HCT116 (cell line): ENCODE data around the gene RNASEH2B. TPM values are rescaled to one million over a fixed set of nuclear protein-coding genes. Genes with fewer than 3 reads are reported as not detected.

ENCODE experiments used
- ATAC-seq: fragments of 200-7000 bp; cut with Tn5 transposase; 2 replicates; pipeline ENCODE4 v1.9.1; 2020; ENCODE audit warnings: mild to moderate bottlenecking, moderate library complexity
- BruUV-seq: library from RNA; stranded (reverse); fragments of 400-500 nt; replicated peaks from 2 replicates; lab custom pipeline; 2021; lab: Mats Ljungman, UMichigan
- CTCF ChIA-PET: fragments of 300-600 bp; sonication (Branson Sonifier 250); formaldehyde crosslinking; loops from one replicate; lab custom pipeline; 2021; ENCODE audit warnings: antibody characterized with exemption; lab: Charles Lee
- POLR2A ChIA-PET: fragments of 300-600, 350-600 bp; sonication (Branson Sonifier 250); formaldehyde crosslinking; loops from one replicate; lab custom pipeline; 2021; ENCODE audit warnings: antibody characterized with exemption; lab: Charles Lee
- RAD21 ChIA-PET, 2 experiments: fragments of 300-600 bp; sonication (Branson Sonifier 250); formaldehyde crosslinking; loops; one replicate each; lab custom pipeline; 2023; ENCODE audit warnings: low total read pairs in 2 of 2; ENCODE audit not compliant: uncharacterized antibody in 2 of 2, unreplicated experiment in 2 of 2, low non-redundant PET in 1 of 2; lab: Charles Lee
- DNase-seq: peaks from one replicate; pipeline ENCODE4 v3.0.0-alpha.2; 2010; ENCODE audit warnings: low read depth, low spot score
- H2AFZ ChIP-seq: fragments of 200-600 bp; shearing (Covaris generic), sonication (generic); 2 replicates; pipeline ENCODE4 v1.6.1; 2017; ENCODE audit warnings: low read depth, mixed run types, mixed read lengths, antibody characterized with exemption, low read length; ENCODE audit not compliant: poor library complexity, severe bottlenecking
- H3K27ac ChIP-seq: 2 replicates; pipeline ENCODE4 v1.5.1; 2012; ENCODE audit warnings: low read depth, low read length
- H3K27me3 ChIP-seq: fragments of 200-600 bp; sonication (generic); 2 replicates; pipeline ENCODE4 v1.6.1; 2016; ENCODE audit warnings: mixed run types, low read length, mixed read lengths; ENCODE audit not compliant: insufficient read depth
- H3K36me3 ChIP-seq, 2 experiments: fragments of 200-500 bp in 1 of 2; fragments of 200-600 bp in 1 of 2; sonication (Bioruptor generic) in 1 of 2; sonication (generic) in 1 of 2; 2 replicates each; pipeline versions ENCODE4 v1.5.1 to v1.6.1; 2014 to 2016; ENCODE audit warnings: low read length in 2 of 2, inconsistent platforms in 1 of 2, mixed read lengths in 1 of 2, mixed run types in 1 of 2; ENCODE audit not compliant: insufficient read depth in 2 of 2, control insufficient read depth in 1 of 2
- H3K4me1 ChIP-seq, 2 experiments: fragments of 200-600 bp in 1 of 2; sonication (generic) in 1 of 2; 2 replicates each; pipeline versions ENCODE4 v1.5.1 to v1.6.1; 2012 to 2017; ENCODE audit warnings: low read length in 2 of 2, inconsistent platforms in 1 of 2, mild to moderate bottlenecking in 1 of 2, mixed read lengths in 1 of 2, mixed run types in 1 of 2, moderate library complexity in 1 of 2; ENCODE audit not compliant: insufficient read depth in 2 of 2, control insufficient read depth in 1 of 2
- H3K4me2 ChIP-seq: fragments of 200-600 bp; sonication (generic); 2 replicates; pipeline ENCODE4 v1.6.1; 2017; ENCODE audit warnings: mixed run types, low read length, mixed read lengths
- H3K4me3 ChIP-seq, 2 experiments: fragments of 200-600 bp in 1 of 2; sonication (generic) in 1 of 2; replicated peaks in 1 of 2; 2 replicates each; pipeline ENCODE4 v1.5.1; 2011 to 2016; ENCODE audit warnings: low read length in 2 of 2, control low read depth in 1 of 2, low read depth in 1 of 2, mild to moderate bottlenecking in 1 of 2, mixed read lengths in 1 of 2, mixed run types in 1 of 2
- H3K79me2 ChIP-seq: fragments of 200-600 bp; sonication (generic); 2 replicates; pipeline ENCODE4 v1.6.1; 2017; ENCODE audit warnings: mild to moderate bottlenecking, mixed run types, low read length, moderate library complexity, mixed read lengths; ENCODE audit not compliant: insufficient read depth
- H3K9ac ChIP-seq: fragments of 200-600 bp; sonication (generic); 2 replicates; pipeline ENCODE4 v1.6.1; 2016; ENCODE audit warnings: low read length, mixed read lengths
- H3K9me2 ChIP-seq: fragments of 200-600 bp; sonication (generic), shearing (Covaris generic); 2 replicates; pipeline ENCODE4 v1.6.1; 2017; ENCODE audit warnings: mixed run types, mild to moderate bottlenecking, moderate library complexity; ENCODE audit not compliant: insufficient read depth
- H3K9me3 ChIP-seq, 2 experiments: fragments of 200-500 bp in 1 of 2; fragments of 200-600 bp in 1 of 2; sonication (Bioruptor generic) in 1 of 2; sonication (generic) in 1 of 2; 2 replicates each; pipeline ENCODE4 v1.6.1; 2014 to 2017; ENCODE audit warnings: low read length in 2 of 2, mixed read lengths in 2 of 2, inconsistent platforms in 1 of 2, low read depth in 1 of 2, mild to moderate bottlenecking in 1 of 2, mixed run types in 1 of 2, moderate library complexity in 1 of 2; ENCODE audit not compliant: control insufficient read depth in 1 of 2, insufficient read depth in 1 of 2
- H4K20me1 ChIP-seq: fragments of 200-600 bp; sonication (generic), shearing (Covaris generic); 2 replicates; pipeline ENCODE4 v1.6.1; 2017; ENCODE audit warnings: mixed run types, mild to moderate bottlenecking, moderate library complexity; ENCODE audit not compliant: insufficient read depth
- CTCF ChIP-seq, 3 experiments: fragments of 200-600 bp in 1 of 3; sonication (generic) in 1 of 3; IDR thresholded peaks in 2 of 3; conservative IDR thresholded peaks in 1 of 3; 2 replicates each; pipeline ENCODE4 v1.5.1; 2012 to 2017; ENCODE audit warnings: low read depth in 2 of 3, low read length in 2 of 3, antibody characterized with exemption in 1 of 3, borderline replicate concordance in 1 of 3, control low read depth in 1 of 3, mild to moderate bottlenecking in 1 of 3, mixed read lengths in 1 of 3, mixed run types in 1 of 3, moderate library complexity in 1 of 3; ENCODE audit not compliant: insufficient read depth in 1 of 3
- EZH2 ChIP-seq: fragments of 200-600 bp; sonication (generic); IDR thresholded peaks from 2 replicates; pipeline ENCODE4 v1.6.1; 2017; ENCODE audit warnings: antibody characterized with exemption, mixed run types
- EZH2phosphoT487 ChIP-seq: fragments of 200-600 bp; IDR thresholded peaks from 2 replicates; pipeline ENCODE4 v1.6.1; 2018; ENCODE audit warnings: antibody characterized with exemption, borderline replicate concordance
- SIN3A ChIP-seq: IDR thresholded peaks from 2 replicates; pipeline ENCODE4 v1.6.1; 2012; ENCODE audit warnings: low read depth
- YY1 ChIP-seq: IDR thresholded peaks from 2 replicates; pipeline ENCODE4 v1.6.1; 2011; ENCODE audit warnings: low read length, low read depth, moderate library complexity, mild to moderate bottlenecking; ENCODE audit not compliant: insufficient replicate concordance; ENCODE audit errors: extremely low read depth
- ZFX ChIP-seq: fragments of 450-650 bp; IDR thresholded peaks from 2 replicates; pipeline ENCODE4 v1.6.1; 2017
- ZNF274 ChIP-seq: fragments of 200-500 bp; sonication (Bioruptor generic); IDR thresholded peaks from 2 replicates; pipeline ENCODE4 v1.6.1; 2014; ENCODE audit warnings: mild to moderate bottlenecking, low read depth, low read length, inconsistent platforms
- intact Hi-C: fragments of 100-400 bp; cut with micrococcal nuclease; formaldehyde crosslinking; loops from 2 replicates; pipeline ENCODE4 v1.10.0; 2022
- total RNA-seq: library from RNA; stranded (reverse); gene quantifications from one replicate; pipeline ENCODE4 v1.2.1, GENCODE V29; 2021; ENCODE audit not compliant: unreplicated experiment
- TF ChIP-seq, protein P1 (sequence below): IDR thresholded peaks from 2 replicates; pipeline ENCODE4 v1.6.1; 2012; ENCODE audit warnings: low read depth

RNASEH2B gene
- total RNA-seq, 1 experiment from 2014 or later: 41.3 TPM

DNA sequence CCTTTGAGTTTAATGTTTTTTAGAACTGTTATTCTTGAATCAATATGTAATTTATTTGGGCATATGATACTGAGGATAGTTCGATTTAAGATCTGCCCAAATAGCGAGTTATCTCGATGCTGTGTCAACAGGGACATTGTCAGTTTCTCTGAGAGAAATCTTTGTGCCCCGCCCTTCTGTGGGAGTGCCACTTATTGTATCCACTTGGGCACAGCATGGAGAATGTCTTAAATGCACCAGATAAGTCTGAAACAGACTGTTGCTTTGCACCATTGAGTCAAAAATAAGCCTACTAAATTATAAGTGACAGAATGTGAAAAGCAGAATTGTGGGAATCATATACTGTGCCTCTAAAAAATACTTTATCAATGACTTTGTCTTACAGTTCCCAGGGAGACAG, 45.6 kb downstream of the RNASEH2B start:
- RAD21 ChIA-PET: no interaction called here
- Histone ChIP-seq H4K20me1 (no peaks in the 10 kb centered on the region), H3K4me3 (no peak overlapping the region), H3K4me2 (no peak overlapping the region), H3K79me2 (no peaks in the 10 kb centered on the region), H3K4me1 (no peaks in the 10 kb centered on the region), H3K9me3 (no peaks in the 10 kb centered on the region), H3K27ac (no peak overlapping the region)
- CTCF ChIA-PET: no interaction called here
- DNase-seq: no peak
- TF ChIP-seq SIN3A (no peak), ZNF274 (no peak), CTCF (IDR thresholded peaks at IDR 0.05 in 2 of 3, conservative IDR thresholded peaks at IDR 0.05 in 1 of 3; ENCODE audit: borderline replicate concordance in 1 of 3, insufficient read depth in 1 of 3, low read depth in 2 of 3, low read length in 2 of 3) (no peak), EZH2 (no peak), YY1 (no peak), ZFX (no peak), EZH2phosphoT487 (no peak)
- TF ChIP-seq, protein P1, sequence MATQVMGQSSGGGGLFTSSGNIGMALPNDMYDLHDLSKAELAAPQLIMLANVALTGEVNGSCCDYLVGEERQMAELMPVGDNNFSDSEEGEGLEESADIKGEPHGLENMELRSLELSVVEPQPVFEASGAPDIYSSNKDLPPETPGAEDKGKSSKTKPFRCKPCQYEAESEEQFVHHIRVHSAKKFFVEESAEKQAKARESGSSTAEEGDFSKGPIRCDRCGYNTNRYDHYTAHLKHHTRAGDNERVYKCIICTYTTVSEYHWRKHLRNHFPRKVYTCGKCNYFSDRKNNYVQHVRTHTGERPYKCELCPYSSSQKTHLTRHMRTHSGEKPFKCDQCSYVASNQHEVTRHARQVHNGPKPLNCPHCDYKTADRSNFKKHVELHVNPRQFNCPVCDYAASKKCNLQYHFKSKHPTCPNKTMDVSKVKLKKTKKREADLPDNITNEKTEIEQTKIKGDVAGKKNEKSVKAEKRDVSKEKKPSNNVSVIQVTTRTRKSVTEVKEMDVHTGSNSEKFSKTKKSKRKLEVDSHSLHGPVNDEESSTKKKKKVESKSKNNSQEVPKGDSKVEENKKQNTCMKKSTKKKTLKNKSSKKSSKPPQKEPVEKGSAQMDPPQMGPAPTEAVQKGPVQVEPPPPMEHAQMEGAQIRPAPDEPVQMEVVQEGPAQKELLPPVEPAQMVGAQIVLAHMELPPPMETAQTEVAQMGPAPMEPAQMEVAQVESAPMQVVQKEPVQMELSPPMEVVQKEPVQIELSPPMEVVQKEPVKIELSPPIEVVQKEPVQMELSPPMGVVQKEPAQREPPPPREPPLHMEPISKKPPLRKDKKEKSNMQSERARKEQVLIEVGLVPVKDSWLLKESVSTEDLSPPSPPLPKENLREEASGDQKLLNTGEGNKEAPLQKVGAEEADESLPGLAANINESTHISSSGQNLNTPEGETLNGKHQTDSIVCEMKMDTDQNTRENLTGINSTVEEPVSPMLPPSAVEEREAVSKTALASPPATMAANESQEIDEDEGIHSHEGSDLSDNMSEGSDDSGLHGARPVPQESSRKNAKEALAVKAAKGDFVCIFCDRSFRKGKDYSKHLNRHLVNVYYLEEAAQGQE: no peak
- TF ChIP-seq, all 23 proteins: peak for 0
- Histone ChIP-seq H3K9me2 (no peaks in the 10 kb centered on the region), H3K27me3 (no peaks in the 10 kb centered on the region), H3K36me3 (no peaks in the 10 kb centered on the region), H3K9ac (no peak overlapping the region), H2AFZ (no peak overlapping the region)
- POLR2A ChIA-PET: no interaction called here
- BruUV-seq: no TSS peak
- no peak for ATAC-seq
- intact Hi-C loops: no loop called here
